K562 (cell line): ENCODE results near the gene BCAS3. TPM values are rescaled to one million over a fixed set of nuclear protein-coding genes. Genes with fewer than 3 reads are reported as not detected.

ENCODE experiments used
- CCAR2 ChIP-seq: fragments of 200-400 bp; formaldehyde crosslinking; IDR thresholded peaks from 2 replicates; pipeline ENCODE4 v1.6.1; 2017; ENCODE audit warnings: mild to moderate bottlenecking, low read depth, low read length
- FUS ChIP-seq: fragments of 200-400 bp; formaldehyde crosslinking; optimal IDR thresholded peaks from 2 replicates; pipeline ENCODE3; 2017; ENCODE audit warnings: low read depth, low read length
- JUN ChIP-seq, 2 experiments: sonication (generic) in 1 of 2; formaldehyde crosslinking in 1 of 2; IDR thresholded peaks; 2 replicates each; pipeline versions ENCODE4 v1.6.1 to v1.8.0; 2012 to 2022; ENCODE audit warnings: borderline replicate concordance in 2 of 2, mild to moderate bottlenecking in 2 of 2, improper control_type of control experiment in 1 of 2, low read depth in 1 of 2, low read length in 1 of 2, missing genetic modification reagents in 1 of 2
- KDM1A ChIP-seq, 2 experiments: fragments of 450-650 bp; IDR thresholded peaks; 2 replicates each; pipeline ENCODE4 v1.6.1; 2016; ENCODE audit warnings: mild to moderate bottlenecking in 2 of 2
- MTA2 ChIP-seq: fragments of 450-650 bp; IDR thresholded peaks from 2 replicates; pipeline ENCODE4 v1.6.1; 2016; ENCODE audit warnings: low read depth
- NR2C2 ChIP-seq, 2 experiments: fragments of 200-800 bp in 1 of 2; sonication (Bioruptor generic) in 1 of 2; sonication (generic) in 1 of 2; formaldehyde crosslinking in 1 of 2; IDR thresholded peaks; 2 replicates each; pipeline versions ENCODE4 v1.6.1 to v1.8.0; 2016 to 2022; ENCODE audit warnings: mild to moderate bottlenecking in 1 of 2, missing compliant biosample characterization in 1 of 2, missing genetic modification characterization in 1 of 2, missing genetic modification reagents in 1 of 2
- PHF8 ChIP-seq: fragments of 200-600 bp; sonication (generic); IDR thresholded peaks from 2 replicates; pipeline ENCODE4 v1.6.1; 2012; ENCODE audit warnings: mixed run types, mild to moderate bottlenecking, inconsistent platforms, low read length, moderate library complexity, borderline replicate concordance
- PML ChIP-seq: IDR thresholded peaks from 2 replicates; pipeline ENCODE4 v1.6.1; 2012; ENCODE audit warnings: low read length, inconsistent platforms
- PURB ChIP-seq: sonication (generic); formaldehyde crosslinking; IDR thresholded peaks from 2 replicates; pipeline ENCODE4 v1.9.0; 2021; ENCODE audit warnings: low read depth, mild to moderate bottlenecking, missing genetic modification reagents
- RAD21 ChIP-seq, 2 experiments: fragments of 250-450 bp in 1 of 2; fragments of 450-650 bp in 1 of 2; sonication (Bioruptor Pico) in 1 of 2; formaldehyde crosslinking in 1 of 2; IDR thresholded peaks in 1 of 2; conservative IDR thresholded peaks in 1 of 2; 2 replicates each; pipeline versions ENCODE4 v1.4.0 to v1.8.0; 2020 to 2022; ENCODE audit warnings: mild to moderate bottlenecking in 2 of 2, moderate library complexity in 1 of 2
- SMARCE1 ChIP-seq: fragments of 450-650 bp; IDR thresholded peaks from 2 replicates; pipeline ENCODE4 v1.7.1; 2016; ENCODE audit warnings: mild to moderate bottlenecking
- SRSF9 ChIP-seq: fragments of 200-400 bp; formaldehyde crosslinking; IDR thresholded peaks from 2 replicates; pipeline ENCODE4 v1.6.1; 2017; ENCODE audit warnings: low read depth, low read length, borderline replicate concordance
- TAF15 ChIP-seq: fragments of 200-400 bp; formaldehyde crosslinking; IDR thresholded peaks from 2 replicates; pipeline ENCODE4 v1.6.1; 2017; ENCODE audit warnings: mild to moderate bottlenecking, low read depth, low read length, moderate library complexity
- THRAP3 ChIP-seq: fragments of 450-650 bp; IDR thresholded peaks from 2 replicates; pipeline ENCODE4 v1.6.1; 2016; ENCODE audit warnings: mild to moderate bottlenecking, inconsistent platforms, borderline replicate concordance
- YY1 ChIP-seq, 3 experiments: IDR thresholded peaks; 2 replicates each; pipeline ENCODE4 v1.6.1; 2011; ENCODE audit warnings: low read length in 2 of 3, mild to moderate bottlenecking in 2 of 3, moderate library complexity in 2 of 3, borderline replicate concordance in 1 of 3, control low read depth in 1 of 3, low read depth in 1 of 3; ENCODE audit not compliant: insufficient read depth in 3 of 3, insufficient replicate concordance in 2 of 3, control insufficient read depth in 1 of 3, insufficient read length in 1 of 3; ENCODE audit errors: extremely low read depth in 1 of 3
- ZBTB1 ChIP-seq: sonication (generic); formaldehyde crosslinking; IDR thresholded peaks from 2 replicates; pipeline ENCODE4 v1.8.1; 2023; ENCODE audit warnings: missing genetic modification reagents, low read depth, mild to moderate bottlenecking, borderline replicate concordance
- ZNF764 ChIP-seq: fragments of 250-450 bp; sonication (Bioruptor Pico); IDR thresholded peaks from 2 replicates; pipeline ENCODE4 v1.4.0; 2020; ENCODE audit warnings: low read depth, mild to moderate bottlenecking, moderate library complexity
- ZSCAN29 ChIP-seq: fragments of 450-650 bp; IDR thresholded peaks from 2 replicates; pipeline ENCODE4 v1.6.1; 2017
- polyA plus RNA-seq, 8 experiments: library from polyadenylated mRNA; depleted of rRNA in 4 of 8; stranded (reverse) in 5 of 8; unstranded in 3 of 8; fragments of >200 nt; fragmentation: Nextera tagmentation in 2 of 8; fragmentation: Illumina TruSeq in 1 of 8; extraction: Ambion mirVana in 2 of 8; extraction: Trizol in 1 of 8; gene quantifications; 2 replicates each; pipeline versions ENCODE4 v1.2.1 to v1.2.3, GENCODE V29; 2011 to 2014; ENCODE audit warnings: inconsistent platforms in 1 of 8, missing spikeins in 1 of 8
- total RNA-seq, 7 experiments: library from RNA; depleted of rRNA in 6 of 7; stranded (reverse); fragments of >200 nt in 6 of 7; fragmentation: Illumina TruSeq in 2 of 7; extraction: Trizol in 2 of 7; gene quantifications; 2 replicates each; pipeline versions ENCODE4 v1.2.1 to v1.2.3, GENCODE V29; 2011 to 2021; ENCODE audit warnings: low replicate concordance in 1 of 7
- TF ChIP-seq, protein P1 (sequence below): fragments of 250-450 bp; sonication (Bioruptor Pico); IDR thresholded peaks from 2 replicates; pipeline ENCODE4 v1.5.0; 2020; ENCODE audit warnings: mild to moderate bottlenecking, borderline replicate concordance
- TF ChIP-seq, protein P2 (sequence below): fragments of 450-650 bp; conservative IDR thresholded peaks from 2 replicates; pipeline ENCODE4 v1.6.1; 2016; ENCODE audit warnings: missing genetic modification characterization, low read depth, mild to moderate bottlenecking, control low read depth, missing compliant biosample characterization
- TF ChIP-seq, protein P3 (sequence below): fragments of 450-650 bp; IDR thresholded peaks from 2 replicates; pipeline ENCODE4 v1.6.1; 2018; ENCODE audit warnings: mild to moderate bottlenecking, low read depth; ENCODE audit not compliant: partially characterized antibody

BCAS3 gene
- total and polyA plus RNA-seq, 9 of the 15 experiments (the other 6 are each of a cell fraction or from before 2014, with no cell fraction given), result 1.9 to 5.5 (median 3.5) TPM

DNA sequence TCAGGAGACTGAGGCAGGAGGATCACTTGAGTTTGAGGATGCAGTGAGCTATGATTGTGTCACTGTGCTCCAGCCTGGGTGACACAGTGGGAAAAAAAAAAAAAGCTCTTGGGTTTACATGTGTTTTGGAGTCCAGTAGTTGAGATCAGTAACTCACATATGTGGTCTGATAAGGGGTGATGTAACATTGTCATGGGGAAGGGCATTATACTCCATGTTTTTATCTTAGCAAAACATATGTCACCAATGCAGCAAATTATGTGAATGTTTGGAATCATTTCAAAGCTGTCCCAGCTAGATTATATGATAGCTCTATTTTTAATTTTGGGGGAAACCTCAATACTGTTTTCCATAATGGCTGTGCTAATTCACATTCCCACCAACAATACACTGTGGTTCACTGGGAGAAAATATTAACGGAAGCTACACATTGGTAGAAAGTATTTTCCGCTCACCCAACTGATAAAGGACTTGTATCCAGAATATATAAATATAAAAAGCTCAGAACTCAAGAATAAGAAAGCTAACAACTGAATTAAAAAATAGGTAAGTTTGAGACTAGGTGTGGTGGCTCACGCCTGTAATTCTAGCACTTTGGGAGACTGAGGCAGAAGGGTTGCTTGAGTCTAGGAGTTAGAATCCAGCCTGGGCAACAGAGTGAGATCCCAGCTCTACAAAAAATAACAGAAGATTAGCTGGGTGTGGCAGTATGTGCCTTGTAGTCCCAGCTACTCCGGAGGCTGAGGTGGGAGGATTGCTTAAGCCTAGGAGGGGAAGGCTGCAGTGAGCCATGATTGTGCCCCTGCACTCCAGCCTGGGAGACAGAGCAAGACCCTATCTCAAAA is 497.9 kb downstream of the BCAS3 start (continued):
- TF ChIP-seq, protein P1, sequence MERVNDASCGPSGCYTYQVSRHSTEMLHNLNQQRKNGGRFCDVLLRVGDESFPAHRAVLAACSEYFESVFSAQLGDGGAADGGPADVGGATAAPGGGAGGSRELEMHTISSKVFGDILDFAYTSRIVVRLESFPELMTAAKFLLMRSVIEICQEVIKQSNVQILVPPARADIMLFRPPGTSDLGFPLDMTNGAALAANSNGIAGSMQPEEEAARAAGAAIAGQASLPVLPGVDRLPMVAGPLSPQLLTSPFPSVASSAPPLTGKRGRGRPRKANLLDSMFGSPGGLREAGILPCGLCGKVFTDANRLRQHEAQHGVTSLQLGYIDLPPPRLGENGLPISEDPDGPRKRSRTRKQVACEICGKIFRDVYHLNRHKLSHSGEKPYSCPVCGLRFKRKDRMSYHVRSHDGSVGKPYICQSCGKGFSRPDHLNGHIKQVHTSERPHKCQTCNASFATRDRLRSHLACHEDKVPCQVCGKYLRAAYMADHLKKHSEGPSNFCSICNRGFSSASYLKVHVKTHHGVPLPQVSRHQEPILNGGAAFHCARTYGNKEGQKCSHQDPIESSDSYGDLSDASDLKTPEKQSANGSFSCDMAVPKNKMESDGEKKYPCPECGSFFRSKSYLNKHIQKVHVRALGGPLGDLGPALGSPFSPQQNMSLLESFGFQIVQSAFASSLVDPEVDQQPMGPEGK (CRISPR knock-in tag), result no peak
- TF ChIP-seq RAD21 (CRISPR knock-in tag; conservative IDR thresholded peaks at IDR 0.05 in 1 of 2, IDR thresholded peaks at IDR 0.05 in 1 of 2) (peak in 1 of 2 experiments; percentile 6; a peak in 1 of 4 replicates), ZSCAN29 (no peak), TAF15 (no peak), PHF8 (no peak), ZNF764 (CRISPR knock-in tag) (no peak), NR2C2 (CRISPR knock-in tag; IDR thresholded peaks at IDR 0.05) (no peak), NR2C2 (tag; IDR thresholded peaks at IDR 0.05) (0 out of 2 replicates have a peak, but pooled peaks have one; percentile 29), THRAP3 (no peak), FUS (no peak), PML (peak; percentile 96), SRSF9 (no peak), SMARCE1 (peak; percentile 96), KDM1A (IDR thresholded peaks at IDR 0.05) (peak; percentile 40 to 49; a peak in 3 of 4 replicates), PURB (CRISPR knock-in tag) (no peak), JUN (IDR thresholded peaks at IDR 0.05; ENCODE audit: borderline replicate concordance, low read depth, low read length) (no peak), JUN (CRISPR knock-in tag; IDR thresholded peaks at IDR 0.05; ENCODE audit: borderline replicate concordance) (no peak), MTA2 (peak; percentile 96), ZBTB1 (CRISPR knock-in tag) (no peak), YY1 (IDR thresholded peaks at IDR 0.05; ENCODE audit: borderline replicate concordance in 1 of 3, control insufficient read depth in 1 of 3, extremely low read depth in 1 of 3, insufficient read depth in 3 of 3, insufficient read length in 1 of 3, insufficient replicate concordance in 2 of 3, low read depth in 1 of 3, low read length in 2 of 3) (no peak), CCAR2 (no peak)
- TF ChIP-seq, protein P2, sequence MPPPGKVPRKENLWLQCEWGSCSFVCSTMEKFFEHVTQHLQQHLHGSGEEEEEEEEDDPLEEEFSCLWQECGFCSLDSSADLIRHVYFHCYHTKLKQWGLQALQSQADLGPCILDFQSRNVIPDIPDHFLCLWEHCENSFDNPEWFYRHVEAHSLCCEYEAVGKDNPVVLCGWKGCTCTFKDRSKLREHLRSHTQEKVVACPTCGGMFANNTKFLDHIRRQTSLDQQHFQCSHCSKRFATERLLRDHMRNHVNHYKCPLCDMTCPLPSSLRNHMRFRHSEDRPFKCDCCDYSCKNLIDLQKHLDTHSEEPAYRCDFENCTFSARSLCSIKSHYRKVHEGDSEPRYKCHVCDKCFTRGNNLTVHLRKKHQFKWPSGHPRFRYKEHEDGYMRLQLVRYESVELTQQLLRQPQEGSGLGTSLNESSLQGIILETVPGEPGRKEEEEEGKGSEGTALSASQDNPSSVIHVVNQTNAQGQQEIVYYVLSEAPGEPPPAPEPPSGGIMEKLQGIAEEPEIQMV (tag), result no peak
- TF ChIP-seq, protein P3, sequence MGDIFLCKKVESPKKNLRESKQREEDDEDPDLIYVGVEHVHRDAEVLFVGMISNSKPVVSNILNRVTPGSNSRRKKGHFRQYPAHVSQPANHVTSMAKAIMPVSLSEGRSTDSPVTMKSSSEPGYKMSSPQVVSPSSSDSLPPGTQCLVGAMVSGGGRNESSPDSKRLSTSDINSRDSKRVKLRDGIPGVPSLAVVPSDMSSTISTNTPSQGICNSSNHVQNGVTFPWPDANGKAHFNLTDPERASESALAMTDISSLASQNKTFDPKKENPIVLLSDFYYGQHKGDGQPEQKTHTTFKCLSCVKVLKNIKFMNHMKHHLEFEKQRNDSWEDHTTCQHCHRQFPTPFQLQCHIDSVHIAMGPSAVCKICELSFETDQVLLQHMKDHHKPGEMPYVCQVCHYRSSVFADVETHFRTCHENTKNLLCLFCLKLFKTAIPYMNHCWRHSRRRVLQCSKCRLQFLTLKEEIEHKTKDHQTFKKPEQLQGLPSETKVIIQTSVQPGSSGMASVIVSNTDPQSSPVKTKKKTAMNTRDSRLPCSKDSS, result no peak
